Smooth muscle cell (in vitro differentiated cells): Measurements from ENCODE around the gene HHAT. TPM values are rescaled to one million over a fixed set of nuclear protein-coding genes. Genes with fewer than 3 reads are reported as not detected.

Source experiments
- DNase-seq: peaks from one replicate; lab custom pipeline; 2025; ENCODE audit not compliant: unreplicated experiment; lab: John Stamatoyannopoulos, UW
- H2AFZ ChIP-seq: fragments of 200-600 bp; sonication (generic); 2 replicates; pipeline ENCODE4 v1.6.0; 2016; ENCODE audit warnings: antibody characterized with exemption, low read depth, mild to moderate bottlenecking
- H3F3A ChIP-seq: fragments of 200-600 bp; sonication (generic); 2 replicates; pipeline ENCODE4 v1.6.0; 2017; ENCODE audit warnings: antibody characterized with exemption, low read depth
- H3K27ac ChIP-seq: fragments of 200-600 bp; sonication (generic); 2 replicates; pipeline ENCODE4 v1.5.1; 2016; ENCODE audit warnings: low read depth, mild to moderate bottlenecking
- H3K27me3 ChIP-seq: fragments of 200-600 bp; sonication (generic); 2 replicates; pipeline ENCODE4 v1.6.1; 2016; ENCODE audit warnings: low read depth, mild to moderate bottlenecking
- H3K36me3 ChIP-seq: fragments of 200-600 bp; sonication (generic); 2 replicates; pipeline ENCODE4 v1.5.1; 2016; ENCODE audit warnings: low read depth
- H3K4me1 ChIP-seq: fragments of 200-600 bp; sonication (generic); 2 replicates; pipeline ENCODE4 v1.5.1; 2016; ENCODE audit warnings: low read depth
- H3K4me2 ChIP-seq: fragments of 200-600 bp; sonication (generic); 2 replicates; pipeline ENCODE4 v1.6.0; 2016; ENCODE audit warnings: mild to moderate bottlenecking
- H3K4me3 ChIP-seq: fragments of 200-600 bp; sonication (generic); 2 replicates; pipeline ENCODE4 v1.5.1; 2016; ENCODE audit warnings: mild to moderate bottlenecking
- H3K79me2 ChIP-seq: fragments of 200-600 bp; sonication (generic); 2 replicates; pipeline ENCODE4 v1.6.0; 2016; ENCODE audit warnings: low read depth, mild to moderate bottlenecking
- H3K9ac ChIP-seq: fragments of 200-600 bp; sonication (generic); 2 replicates; pipeline ENCODE4 v1.6.0; 2016; ENCODE audit warnings: low read depth
- H3K9me3 ChIP-seq: fragments of 200-600 bp; sonication (generic); replicated peaks from 2 replicates; pipeline ENCODE4 v1.5.1; 2016; ENCODE audit warnings: low read depth
- H4K20me1 ChIP-seq: fragments of 200-600 bp; sonication (generic); 2 replicates; pipeline ENCODE4 v1.6.0; 2016; ENCODE audit warnings: low read depth
- WGBS: methylation state at CpG from one replicate; pipeline ENCODE4 v1.1.7; 2016; ENCODE audit warnings: low lambda C conversion rate; 5-methylcytosine and 5-hydroxymethylcytosine counted together
- polyA plus RNA-seq: library from polyadenylated mRNA; unstranded; fragments of >200 nt; fragmentation: Nextera tagmentation; extraction: Ambion mirVana; gene quantifications from 2 replicates; pipeline ENCODE4 v1.2.1, GENCODE V29; 2016
- total RNA-seq: library from RNA; depleted of rRNA; stranded (reverse); fragments of >200 nt; gene quantifications from 2 replicates; pipeline ENCODE4 v1.2.3, GENCODE V29; 2014
- TF ChIP-seq, protein P1 (sequence below): fragments of 200-600 bp; sonication (generic); IDR thresholded peaks from 2 replicates; pipeline ENCODE4 v1.5.1; 2017; ENCODE audit warnings: borderline replicate concordance, mild to moderate bottlenecking, antibody characterized with exemption; ENCODE audit not compliant: insufficient read depth, poor library complexity, severe bottlenecking

HHAT gene
- total and polyA plus RNA-seq, 2 experiments from 2014 or later, result 4.6 to 9.8 TPM

DNA sequence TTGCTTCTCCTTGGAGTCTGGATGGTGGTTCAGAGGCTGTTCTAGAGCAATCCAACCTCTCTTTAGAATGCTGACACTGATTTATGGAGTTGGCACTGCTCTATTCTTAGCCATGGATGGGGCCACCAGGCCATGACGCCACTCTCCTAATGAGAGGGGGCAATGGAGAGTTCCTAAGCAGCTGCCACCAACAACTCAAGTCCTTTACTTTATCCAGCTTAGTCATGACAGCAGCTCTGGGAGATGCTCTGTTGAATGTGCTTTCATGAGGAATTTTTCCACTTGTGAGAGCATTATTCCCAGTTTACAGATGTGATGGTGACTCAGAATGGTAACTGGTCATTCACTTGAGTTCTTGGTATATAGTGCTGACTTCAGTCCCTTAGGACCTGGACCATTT lies 366.3 kb downstream of the HHAT start:
- DNase-seq, result no peak
- H3K4me2 ChIP-seq, result no peak overlapping the region

DNA sequence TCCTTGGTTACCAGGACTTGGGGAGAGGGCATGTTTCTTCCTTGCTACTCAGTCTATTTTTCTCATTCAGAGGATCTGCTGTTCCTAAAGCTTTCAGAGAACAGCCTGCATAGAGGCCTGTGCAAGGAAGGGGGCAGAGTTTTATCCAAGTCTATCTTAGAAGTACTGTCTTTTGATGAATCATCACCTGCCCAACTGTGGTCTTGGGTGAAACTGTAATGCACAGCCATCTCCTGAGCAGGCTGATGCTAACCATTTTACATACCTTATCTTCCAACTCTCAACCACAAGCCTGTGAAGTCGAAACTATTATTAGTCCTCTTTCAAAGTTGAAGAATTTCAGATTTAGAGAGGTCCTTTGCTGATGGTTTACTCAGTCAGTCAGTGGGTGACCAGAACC lies 368.0 kb downstream of the HHAT start:
- 39% methylated on average over 1 of the region's 1 CpG for WGBS
- Histone ChIP-seq H3K9ac (no peak overlapping the region), H3K9me3 (no peaks in the 10 kb centered on the region), H3F3A (no peaks in the 10 kb centered on the region), H3K27ac (no peak overlapping the region), H3K4me2 (no peak overlapping the region), H3K79me2 (no peaks in the 10 kb centered on the region), H4K20me1 (no peaks in the 10 kb centered on the region), H3K4me1 (no peaks in the 10 kb centered on the region), H3K4me3 (no peak overlapping the region), H2AFZ (no peak overlapping the region), H3K27me3 (peaks cover 27% of the 10 kb centered on the region), H3K36me3 (no peaks in the 10 kb centered on the region)
- DNase-seq, result no peak
- TF ChIP-seq, protein P1, sequence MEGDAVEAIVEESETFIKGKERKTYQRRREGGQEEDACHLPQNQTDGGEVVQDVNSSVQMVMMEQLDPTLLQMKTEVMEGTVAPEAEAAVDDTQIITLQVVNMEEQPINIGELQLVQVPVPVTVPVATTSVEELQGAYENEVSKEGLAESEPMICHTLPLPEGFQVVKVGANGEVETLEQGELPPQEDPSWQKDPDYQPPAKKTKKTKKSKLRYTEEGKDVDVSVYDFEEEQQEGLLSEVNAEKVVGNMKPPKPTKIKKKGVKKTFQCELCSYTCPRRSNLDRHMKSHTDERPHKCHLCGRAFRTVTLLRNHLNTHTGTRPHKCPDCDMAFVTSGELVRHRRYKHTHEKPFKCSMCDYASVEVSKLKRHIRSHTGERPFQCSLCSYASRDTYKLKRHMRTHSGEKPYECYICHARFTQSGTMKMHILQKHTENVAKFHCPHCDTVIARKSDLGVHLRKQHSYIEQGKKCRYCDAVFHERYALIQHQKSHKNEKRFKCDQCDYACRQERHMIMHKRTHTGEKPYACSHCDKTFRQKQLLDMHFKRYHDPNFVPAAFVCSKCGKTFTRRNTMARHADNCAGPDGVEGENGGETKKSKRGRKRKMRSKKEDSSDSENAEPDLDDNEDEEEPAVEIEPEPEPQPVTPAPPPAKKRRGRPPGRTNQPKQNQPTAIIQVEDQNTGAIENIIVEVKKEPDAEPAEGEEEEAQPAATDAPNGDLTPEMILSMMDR, result no peak

More for the DNA sequence above, 366.3 kb downstream of the HHAT start:
- Histone ChIP-seq H2AFZ (no peak overlapping the region), H3K9ac (no peak overlapping the region), H3F3A (no peaks in the 10 kb centered on the region), H3K27ac (no peak overlapping the region), H3K4me3 (no peak overlapping the region), H3K79me2 (no peaks in the 10 kb centered on the region), H4K20me1 (no peaks in the 10 kb centered on the region), H3K36me3 (no peaks in the 10 kb centered on the region), H3K4me1 (no peaks in the 10 kb centered on the region), H3K9me3 (no peaks in the 10 kb centered on the region), H3K27me3 (peaks cover 27% of the 10 kb centered on the region)
- 71% methylated on average over 1 of the region's 1 CpG for WGBS
- TF ChIP-seq, protein P1, result no peak

DNA sequence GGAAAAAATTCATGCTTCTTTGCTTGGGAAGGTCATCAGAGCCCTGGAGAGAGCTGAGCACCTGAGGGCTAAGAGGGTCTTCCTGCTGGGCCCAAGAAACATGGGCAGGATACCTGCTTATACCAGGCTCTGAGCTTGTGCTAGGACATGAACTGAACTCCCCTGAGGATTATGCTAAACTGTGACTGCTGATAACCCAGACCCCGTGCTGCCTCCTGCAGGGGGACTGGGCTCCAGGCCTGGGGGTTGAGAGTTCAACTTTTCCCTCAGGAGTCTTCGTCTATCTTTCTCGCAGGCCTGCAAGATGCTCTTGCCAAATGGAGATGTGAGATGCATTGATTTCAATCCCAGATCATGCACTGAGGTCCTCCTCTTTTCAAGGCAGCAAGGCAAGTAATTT lies 368.5 kb downstream of the HHAT start:
- no peak for DNase-seq
- WGBS, result 69% methylated on average over 3 of the region's 3 CpGs
- Histone ChIP-seq H3F3A (no peaks in the 10 kb centered on the region), H3K4me3 (no peak overlapping the region), H3K79me2 (no peaks in the 10 kb centered on the region), H3K4me1 (no peaks in the 10 kb centered on the region), H2AFZ (no peak overlapping the region), H3K4me2 (no peak overlapping the region), H3K36me3 (no peaks in the 10 kb centered on the region), H3K9me3 (no peaks in the 10 kb centered on the region), H3K27ac (no peak overlapping the region), H3K9ac (no peak overlapping the region), H4K20me1 (no peaks in the 10 kb centered on the region), H3K27me3 (peaks cover 27% of the 10 kb centered on the region)
- TF ChIP-seq, protein P1, result no peak

DNA sequence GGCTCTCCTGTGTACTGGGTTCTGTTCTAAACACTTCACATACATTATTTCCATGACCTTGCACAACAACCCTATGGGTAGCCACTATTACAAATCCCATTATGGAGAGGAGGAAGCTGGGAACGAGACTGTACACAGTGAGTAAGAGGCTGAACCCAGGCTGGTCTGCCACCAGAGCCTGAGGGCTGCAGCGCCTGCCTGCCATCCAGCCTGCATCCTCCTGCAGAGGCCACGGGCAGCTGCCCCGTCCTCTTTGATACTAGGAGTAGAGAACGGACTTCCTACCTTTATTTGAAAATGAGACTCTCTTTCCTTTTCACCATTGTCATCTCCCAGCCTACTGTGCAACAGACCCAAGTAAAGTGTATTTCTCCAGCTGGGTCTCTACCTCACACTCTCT lies 370.0 kb downstream of the HHAT start:
- no peak overlapping the region for H3K4me3 ChIP-seq
- TF ChIP-seq, protein P1, result no peak
- H3K4me1 ChIP-seq, result no peaks in the 10 kb centered on the region
- H3K36me3 ChIP-seq, result no peaks in the 10 kb centered on the region
- H2AFZ ChIP-seq, result no peak overlapping the region
- peaks cover 13% of the 10 kb centered on the region for H3K27me3 ChIP-seq
- no peaks in the 10 kb centered on the region for H3K9me3 ChIP-seq
- no peak overlapping the region for H3K27ac ChIP-seq
- 86% methylated on average over 5 of the region's 5 CpGs for WGBS
- no peak overlapping the region for H3K4me2 ChIP-seq
- H3K9ac ChIP-seq, result no peak overlapping the region
- H3F3A ChIP-seq, result no peaks in the 10 kb centered on the region
- no peaks in the 10 kb centered on the region for H4K20me1 ChIP-seq
- DNase-seq, result no peak
- H3K79me2 ChIP-seq, result no peaks in the 10 kb centered on the region
